KMS-11 (cell line): ENCODE data around the gene HSD3B1.

Experiments
- H2AFZ ChIP-seq: fragments of 200-600 bp; sonication (generic); 2 replicates; pipeline ENCODE4 v1.6.1; 2016; ENCODE audit warnings: antibody characterized with exemption, mixed run types, low read depth
- H3K27ac ChIP-seq: fragments of 200-600 bp; sonication (generic); 2 replicates; pipeline ENCODE4 v1.6.1; 2016; ENCODE audit warnings: mild to moderate bottlenecking, mixed run types
- H3K27me3 ChIP-seq: fragments of 200-600 bp; sonication (generic); 2 replicates; pipeline ENCODE4 v1.6.1; 2017; ENCODE audit warnings: mild to moderate bottlenecking, low read depth, mixed run types, moderate library complexity; ENCODE audit not compliant: insufficient read depth
- H3K36me3 ChIP-seq: fragments of 200-600 bp; sonication (generic); 2 replicates; pipeline ENCODE4 v1.6.1; 2017; ENCODE audit warnings: mild to moderate bottlenecking, mixed run types; ENCODE audit not compliant: insufficient read depth
- H3K4me1 ChIP-seq: fragments of 200-600 bp; sonication (generic); 2 replicates; pipeline ENCODE4 v1.6.1; 2016; ENCODE audit warnings: mild to moderate bottlenecking, low read depth, mixed run types; ENCODE audit not compliant: poor library complexity, severe bottlenecking
- H3K4me2 ChIP-seq: fragments of 200-600 bp; sonication (generic); 2 replicates; pipeline ENCODE4 v1.7.0; 2016; ENCODE audit warnings: mild to moderate bottlenecking, mixed run types
- H3K4me3 ChIP-seq: fragments of 200-600 bp; sonication (generic); IDR thresholded peaks from 2 replicates; pipeline ENCODE4 v1.6.1; 2017; ENCODE audit warnings: low read depth, low read length, mixed read lengths; ENCODE audit not compliant: insufficient read depth
- H3K79me2 ChIP-seq: fragments of 200-600 bp; sonication (generic); 2 replicates; pipeline ENCODE4 v1.6.1; 2016; ENCODE audit warnings: low read depth, mixed run types; ENCODE audit not compliant: insufficient read depth
- H3K9ac ChIP-seq: fragments of 200-600 bp; sonication (generic); 2 replicates; pipeline ENCODE4 v1.6.1; 2016; ENCODE audit warnings: mild to moderate bottlenecking, mixed run types
- H4K20me1 ChIP-seq: fragments of 200-600 bp; sonication (generic); 2 replicates; pipeline ENCODE4 v1.6.1; 2016; ENCODE audit warnings: mild to moderate bottlenecking, mixed run types; ENCODE audit not compliant: insufficient read depth
- CTCF ChIP-seq: fragments of 200-600 bp; sonication (generic); conservative IDR thresholded peaks from 2 replicates; pipeline ENCODE4 v1.6.1; 2017; ENCODE audit warnings: low read depth, mild to moderate bottlenecking, antibody characterized with exemption, low read length, moderate library complexity, mixed read lengths

Gene HSD3B1

GRCh38 chr1:119470958-119471357 is 36.1 kb upstream of the HSD3B1 start:
- no peaks in the 10 kb centered on the region for H4K20me1 ChIP-seq
- no peak overlapping the region for H3K9ac ChIP-seq
- H2AFZ ChIP-seq, result no peak overlapping the region
- no peak overlapping the region for H3K27ac ChIP-seq
- no peaks in the 10 kb centered on the region for H3K36me3 ChIP-seq
- TF ChIP-seq CTCF, result no peak
- no peak overlapping the region for H3K4me3 ChIP-seq
- no peaks in the 10 kb centered on the region for H3K27me3 ChIP-seq
- H3K4me2 ChIP-seq, result no peak overlapping the region
- H3K4me1 ChIP-seq, result no peaks in the 10 kb centered on the region
- no peaks in the 10 kb centered on the region for H3K79me2 ChIP-seq

GRCh38 chr1:119471566-119471965 is 35.4 kb upstream of the HSD3B1 start:
- no peaks in the 10 kb centered on the region for H3K79me2 ChIP-seq
- TF ChIP-seq CTCF, result no peak
- H4K20me1 ChIP-seq, result no peaks in the 10 kb centered on the region

DNA sequence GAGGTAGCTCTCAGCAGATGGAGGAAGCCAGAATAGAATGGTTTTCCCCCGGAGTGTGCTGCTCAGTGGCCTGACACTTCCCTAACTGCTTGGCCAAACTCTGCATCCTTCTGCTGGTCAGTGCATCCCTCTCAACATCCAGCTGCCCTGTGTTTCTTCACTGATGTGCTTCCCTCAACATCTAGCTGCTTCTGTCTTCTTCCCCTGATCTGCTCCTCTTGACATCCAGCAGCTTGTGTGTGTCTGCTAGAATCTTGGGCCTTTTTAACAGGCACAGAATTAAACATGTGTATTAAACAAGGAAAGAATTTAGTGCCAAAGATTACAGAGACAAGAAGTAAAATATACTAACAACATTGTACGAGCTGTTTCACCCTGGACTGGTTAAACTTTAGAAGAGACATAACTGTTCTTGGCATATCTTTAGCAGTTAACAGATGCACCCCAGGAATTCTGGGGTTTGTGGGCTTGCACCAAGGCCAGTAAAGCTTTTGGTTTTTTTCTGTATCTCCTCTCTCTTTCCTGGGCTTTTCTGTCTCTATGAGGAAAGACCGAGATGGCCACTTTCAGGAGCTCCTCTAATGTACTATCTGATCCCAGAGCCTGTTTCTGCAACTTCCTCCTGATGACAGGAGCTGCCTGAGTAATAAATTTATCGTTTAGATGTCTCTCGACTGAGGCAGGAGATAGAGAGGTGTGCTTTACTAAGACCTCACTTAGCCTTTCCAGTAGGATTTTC is 34.8 kb upstream of the HSD3B1 start:
- H3K27me3 ChIP-seq, result no peaks in the 10 kb centered on the region
- no peaks in the 10 kb centered on the region for H3K79me2 ChIP-seq
- no peak overlapping the region for H3K4me2 ChIP-seq
- H3K4me3 ChIP-seq, result no peak overlapping the region
- H3K4me1 ChIP-seq, result no peaks in the 10 kb centered on the region
- H2AFZ ChIP-seq, result no peak overlapping the region
- no peaks in the 10 kb centered on the region for H4K20me1 ChIP-seq
- H3K27ac ChIP-seq, result no peak overlapping the region
- TF ChIP-seq CTCF, result no peak
- H3K9ac ChIP-seq, result no peak overlapping the region
- H3K36me3 ChIP-seq, result no peaks in the 10 kb centered on the region

More at GRCh38 chr1:119471566-119471965, 35.4 kb upstream of the HSD3B1 start:
- Histone ChIP-seq H2AFZ (no peak overlapping the region), H3K4me3 (no peak overlapping the region), H3K9ac (no peak overlapping the region), H3K27me3 (no peaks in the 10 kb centered on the region), H3K4me1 (no peaks in the 10 kb centered on the region), H3K36me3 (no peaks in the 10 kb centered on the region), H3K27ac (no peak overlapping the region), H3K4me2 (no peak overlapping the region)

GRCh38 chr1:119472819-119473175 is 34.2 kb upstream of the HSD3B1 start:
- H3K4me1 ChIP-seq, result no peaks in the 10 kb centered on the region
- no peak for TF ChIP-seq CTCF
- H3K9ac ChIP-seq, result no peak overlapping the region
- no peak overlapping the region for H2AFZ ChIP-seq
- no peaks in the 10 kb centered on the region for H4K20me1 ChIP-seq
- H3K36me3 ChIP-seq, result no peaks in the 10 kb centered on the region
- H3K79me2 ChIP-seq, result no peaks in the 10 kb centered on the region
- H3K4me2 ChIP-seq, result no peak overlapping the region
- no peak overlapping the region for H3K27ac ChIP-seq
- H3K4me3 ChIP-seq, result no peak overlapping the region
- no peaks in the 10 kb centered on the region for H3K27me3 ChIP-seq
